Memory B cell (primary cell): Measurements from ENCODE around the gene KEL.

Experiments used
- ATAC-seq: fragments of 150-1000 bp; cut with Tn5 transposase; 2 replicates; pipeline ENCODE4 v1.10.0; 2021; ENCODE audit warnings: low read depth, mild to moderate bottlenecking, moderate library complexity
- DNase-seq, 2 donors: peaks; one replicate each; pipeline ENCODE4 v3.0.0; 2022; ENCODE audit warnings: low spot score in 2 of 2
- H3K27ac Mint-ChIP-seq: one replicate; pipeline ENCODE4 v1.8.0; 2022; ENCODE audit warnings: mild to moderate bottlenecking, moderate library complexity, mixed read lengths
- H3K27me3 Mint-ChIP-seq: one replicate; pipeline ENCODE4 v1.8.0; 2022; ENCODE audit warnings: mixed read lengths
- H3K36me3 Mint-ChIP-seq: one replicate; pipeline ENCODE4 v1.8.0; 2022; ENCODE audit warnings: mild to moderate bottlenecking, mixed read lengths
- H3K4me1 Mint-ChIP-seq: one replicate; pipeline ENCODE4 v1.8.0; 2022; ENCODE audit warnings: mixed read lengths
- H3K4me3 Mint-ChIP-seq: one replicate; pipeline ENCODE4 v1.8.0; 2022; ENCODE audit warnings: mild to moderate bottlenecking, moderate library complexity, mixed read lengths
- H3K9me3 Mint-ChIP-seq: one replicate; pipeline ENCODE4 v1.8.0; 2022; ENCODE audit warnings: mixed read lengths

Gene KEL

DNA sequence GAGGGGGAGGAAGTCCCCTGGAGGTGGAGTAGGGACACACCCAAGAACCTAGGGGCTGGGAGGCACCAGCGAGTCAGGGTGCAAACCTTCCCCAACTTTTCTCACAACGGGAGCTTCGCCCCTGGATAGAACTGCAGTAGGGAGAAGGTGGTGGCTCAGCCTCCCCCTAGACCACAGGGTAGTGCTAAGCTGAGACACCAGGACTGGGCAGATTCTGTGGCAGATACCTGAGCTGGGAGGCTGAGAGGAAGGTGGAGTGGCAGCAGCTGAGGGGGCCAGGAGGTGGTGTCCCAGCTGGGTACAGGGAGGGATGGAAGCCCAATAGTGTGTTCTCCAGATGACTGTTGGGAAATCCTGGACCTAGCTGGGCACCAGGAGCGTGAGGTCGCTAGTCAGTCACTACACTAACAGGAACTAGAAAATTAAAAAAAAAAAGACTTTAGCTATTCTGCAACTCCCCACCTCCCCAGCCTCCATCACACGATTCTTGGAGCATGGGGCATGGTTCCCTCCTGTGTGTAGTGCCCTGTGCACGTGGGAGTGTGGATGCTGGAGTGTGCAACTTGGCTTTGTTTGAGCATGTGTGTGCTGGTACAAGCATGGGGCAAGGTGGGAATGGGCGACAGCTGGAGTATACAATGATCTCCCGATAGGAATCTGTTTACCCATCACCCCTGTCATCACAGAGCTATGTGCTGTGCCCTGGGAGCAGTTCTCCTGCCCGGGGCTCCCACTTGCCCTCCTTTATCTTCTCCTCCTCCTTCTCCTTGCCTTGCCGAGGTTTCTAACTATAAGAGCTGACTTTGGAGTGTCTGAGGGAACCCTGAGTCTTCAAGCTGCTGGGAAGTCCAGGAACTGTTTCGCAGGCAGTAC lies 67.8 kb downstream of the KEL start:
- no peak for ATAC-seq
- H3K27ac Mint-ChIP-seq: no peak overlapping the region
- no peaks in the 10 kb centered on the region for H3K9me3 Mint-ChIP-seq
- DNase-seq: no peak
- peaks cover 3% of the 10 kb centered on the region for H3K4me1 Mint-ChIP-seq
- H3K4me3 Mint-ChIP-seq: no peak overlapping the region
- H3K36me3 Mint-ChIP-seq: no peaks in the 10 kb centered on the region
- peaks cover 34% of the 10 kb centered on the region for H3K27me3 Mint-ChIP-seq

DNA sequence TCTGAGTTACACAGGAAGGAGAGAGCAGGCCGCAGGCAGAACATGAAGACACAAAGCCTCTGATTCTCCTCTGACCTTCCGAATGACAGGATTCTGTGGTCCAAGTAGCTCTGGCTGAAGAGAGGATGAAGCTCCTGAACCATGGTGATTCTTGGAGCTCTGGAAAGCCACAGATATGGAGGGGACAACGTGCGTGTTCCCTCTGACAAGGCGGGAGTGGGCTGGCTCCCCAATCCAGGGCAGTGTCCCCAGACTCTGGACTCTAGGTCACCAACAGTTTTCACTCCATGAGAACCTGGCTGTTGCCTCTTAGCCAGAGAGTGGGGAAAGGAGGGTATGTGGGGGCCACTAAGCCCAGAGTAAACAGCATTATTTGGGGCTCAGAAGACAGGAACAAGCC lies 69.2 kb downstream of the KEL start:
- no peak overlapping the region for H3K4me3 Mint-ChIP-seq
- peaks cover 3% of the 10 kb centered on the region for H3K4me1 Mint-ChIP-seq
- H3K27ac Mint-ChIP-seq: no peak overlapping the region
- DNase-seq (no peak), ATAC-seq (no peak)
- H3K36me3 Mint-ChIP-seq: no peaks in the 10 kb centered on the region
- H3K9me3 Mint-ChIP-seq: no peaks in the 10 kb centered on the region
- H3K27me3 Mint-ChIP-seq: peaks cover 30% of the 10 kb centered on the region

DNA sequence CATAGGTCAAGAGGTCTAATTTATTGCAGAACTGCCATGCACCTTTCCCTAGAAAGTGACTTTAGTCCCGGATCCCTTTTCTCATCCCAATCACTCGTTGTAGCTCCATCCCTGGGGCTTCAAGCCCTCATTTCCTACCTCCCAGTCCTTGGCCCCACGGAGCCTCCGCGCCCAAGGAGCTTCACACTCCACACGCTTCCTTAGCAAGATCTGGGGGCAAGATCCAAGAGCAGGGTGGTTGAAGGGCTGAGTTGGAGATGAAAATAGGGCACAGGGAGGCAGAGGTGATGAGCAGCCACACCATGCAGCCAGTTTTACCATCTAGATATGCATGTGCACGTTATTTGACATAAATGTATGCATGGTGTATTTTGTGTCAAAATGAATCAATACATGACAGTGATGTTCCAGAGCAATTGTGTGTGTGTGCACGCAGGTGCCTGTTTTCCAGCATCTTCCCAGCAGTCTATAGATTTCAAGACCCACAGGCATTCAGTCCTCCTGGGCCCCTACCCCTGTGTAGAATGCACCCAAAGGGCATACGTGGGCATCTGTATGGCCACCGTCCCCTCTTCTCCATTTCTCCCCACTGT lies 70.6 kb downstream of the KEL start:
- DNase-seq (no peak), ATAC-seq (no peak)
- H3K4me3 Mint-ChIP-seq: no peak overlapping the region
- peaks cover 29% of the 10 kb centered on the region for H3K27me3 Mint-ChIP-seq
- no peak overlapping the region for H3K27ac Mint-ChIP-seq
- no peaks in the 10 kb centered on the region for H3K36me3 Mint-ChIP-seq
- no peaks in the 10 kb centered on the region for H3K9me3 Mint-ChIP-seq
- H3K4me1 Mint-ChIP-seq: peaks cover 6% of the 10 kb centered on the region
